ENCODE measurements around the gene PCDH9. TPM values are rescaled to one million over a fixed set of nuclear protein-coding genes. Genes with fewer than 3 reads are reported as not detected.

Gene PCDH9
- total RNA-seq, 1 donor from 2014 or later, result 1.7 TPM

GRCh38 chr13:66508153-66508909 is 721.8 kb downstream of the PCDH9 start:
- no peak for DNase-seq (ENCODE audit: low spot score, unreplicated experiment)
- H3K27me3 Mint-ChIP-seq, result no peaks in the 10 kb centered on the region
- H3K27ac Mint-ChIP-seq, result no peak overlapping the region
- H3K4me1 Mint-ChIP-seq (ENCODE audit: low read depth), result peaks cover 4% of the 10 kb centered on the region
- TF ChIP-seq, protein P1, sequence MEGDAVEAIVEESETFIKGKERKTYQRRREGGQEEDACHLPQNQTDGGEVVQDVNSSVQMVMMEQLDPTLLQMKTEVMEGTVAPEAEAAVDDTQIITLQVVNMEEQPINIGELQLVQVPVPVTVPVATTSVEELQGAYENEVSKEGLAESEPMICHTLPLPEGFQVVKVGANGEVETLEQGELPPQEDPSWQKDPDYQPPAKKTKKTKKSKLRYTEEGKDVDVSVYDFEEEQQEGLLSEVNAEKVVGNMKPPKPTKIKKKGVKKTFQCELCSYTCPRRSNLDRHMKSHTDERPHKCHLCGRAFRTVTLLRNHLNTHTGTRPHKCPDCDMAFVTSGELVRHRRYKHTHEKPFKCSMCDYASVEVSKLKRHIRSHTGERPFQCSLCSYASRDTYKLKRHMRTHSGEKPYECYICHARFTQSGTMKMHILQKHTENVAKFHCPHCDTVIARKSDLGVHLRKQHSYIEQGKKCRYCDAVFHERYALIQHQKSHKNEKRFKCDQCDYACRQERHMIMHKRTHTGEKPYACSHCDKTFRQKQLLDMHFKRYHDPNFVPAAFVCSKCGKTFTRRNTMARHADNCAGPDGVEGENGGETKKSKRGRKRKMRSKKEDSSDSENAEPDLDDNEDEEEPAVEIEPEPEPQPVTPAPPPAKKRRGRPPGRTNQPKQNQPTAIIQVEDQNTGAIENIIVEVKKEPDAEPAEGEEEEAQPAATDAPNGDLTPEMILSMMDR (IDR thresholded peaks at IDR 0.05; ENCODE audit: unreplicated experiment), result no peak
- no peaks in the 10 kb centered on the region for H3K36me3 Mint-ChIP-seq (ENCODE audit: insufficient read depth)
- H3K9me3 Mint-ChIP-seq (ENCODE audit: low read depth), result no peaks in the 10 kb centered on the region
- H3K4me3 Mint-ChIP-seq (ENCODE audit: low read depth), result no peak overlapping the region

- H3K36me3 Mint-ChIP-seq (ENCODE audit: insufficient read depth), result no peaks in the 10 kb centered on the region
- H3K9me3 Mint-ChIP-seq (ENCODE audit: low read depth), result no peaks in the 10 kb centered on the region
- TF ChIP-seq, protein P1 (IDR thresholded peaks at IDR 0.05; ENCODE audit: unreplicated experiment), result no peak
- H3K27ac Mint-ChIP-seq, result no peak overlapping the region
- DNase-seq (ENCODE audit: low spot score, unreplicated experiment), result no peak
- no peak overlapping the region for H3K4me3 Mint-ChIP-seq (ENCODE audit: low read depth)
- peaks cover 4% of the 10 kb centered on the region for H3K4me1 Mint-ChIP-seq (ENCODE audit: low read depth)
- no peaks in the 10 kb centered on the region for H3K27me3 Mint-ChIP-seq
These were observed 723.2 kb downstream of the PCDH9 start for GRCh38 chr13:66506979-66507378.

DNA sequence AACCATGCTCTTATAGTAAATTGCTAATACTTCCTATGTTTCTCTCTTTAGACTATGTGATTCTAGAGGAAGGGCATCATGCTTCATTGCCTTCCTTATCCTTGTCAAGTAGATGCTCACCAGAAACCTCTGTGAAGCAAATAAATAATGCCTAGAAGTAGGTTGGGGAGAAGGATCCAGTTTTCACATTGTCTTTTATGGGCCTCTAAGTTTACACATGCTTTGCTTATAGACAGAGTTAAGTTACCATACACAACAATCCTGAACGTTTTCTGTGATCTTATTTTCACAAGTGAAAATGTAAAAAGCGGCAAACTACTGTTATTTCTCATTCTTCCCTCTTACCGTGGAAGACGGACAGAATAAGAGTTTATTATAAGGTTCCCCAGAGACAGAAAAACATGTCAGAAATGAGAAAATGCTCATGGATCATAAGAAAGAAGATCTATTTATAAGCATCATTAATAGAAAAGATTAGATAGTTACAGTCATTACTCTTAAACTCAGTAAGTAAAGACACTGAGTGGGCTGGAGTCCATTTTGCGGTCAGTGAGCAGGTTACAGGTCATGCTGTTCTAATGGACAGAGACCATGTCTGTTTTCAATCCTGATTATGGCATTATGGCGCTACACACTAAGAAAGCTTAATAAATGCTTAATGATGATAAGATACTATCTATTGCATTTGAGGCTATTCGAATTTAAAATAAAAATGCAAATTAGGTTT is 723.9 kb downstream of the PCDH9 start:
- H3K27ac Mint-ChIP-seq, result no peak overlapping the region
- peaks cover 4% of the 10 kb centered on the region for H3K4me1 Mint-ChIP-seq (ENCODE audit: low read depth)
- H3K27me3 Mint-ChIP-seq, result no peaks in the 10 kb centered on the region
- H3K9me3 Mint-ChIP-seq (ENCODE audit: low read depth), result no peaks in the 10 kb centered on the region
- no peaks in the 10 kb centered on the region for H3K36me3 Mint-ChIP-seq (ENCODE audit: insufficient read depth)
- TF ChIP-seq, protein P1 (IDR thresholded peaks at IDR 0.05; ENCODE audit: unreplicated experiment), result no peak
- no peak overlapping the region for H3K4me3 Mint-ChIP-seq (ENCODE audit: low read depth)
- DNase-seq (ENCODE audit: low spot score, unreplicated experiment), result no peak

- no peak overlapping the region for H3K4me3 Mint-ChIP-seq (ENCODE audit: low read depth)
- H3K27ac Mint-ChIP-seq, result no peak overlapping the region
- no peaks in the 10 kb centered on the region for H3K27me3 Mint-ChIP-seq
- H3K4me1 Mint-ChIP-seq (ENCODE audit: low read depth), result peaks cover 4% of the 10 kb centered on the region
- no peaks in the 10 kb centered on the region for H3K9me3 Mint-ChIP-seq (ENCODE audit: low read depth)
- no peak for DNase-seq (ENCODE audit: low spot score, unreplicated experiment)
- TF ChIP-seq, protein P1 (IDR thresholded peaks at IDR 0.05; ENCODE audit: unreplicated experiment), result no peak
- no peaks in the 10 kb centered on the region for H3K36me3 Mint-ChIP-seq (ENCODE audit: insufficient read depth)
These were observed 726.2 kb downstream of the PCDH9 start for GRCh38 chr13:66503890-66504289.

- no peaks in the 10 kb centered on the region for H3K36me3 Mint-ChIP-seq (ENCODE audit: insufficient read depth)
- TF ChIP-seq, protein P1 (IDR thresholded peaks at IDR 0.05; ENCODE audit: unreplicated experiment), result no peak
- no peaks in the 10 kb centered on the region for H3K27me3 Mint-ChIP-seq
- H3K27ac Mint-ChIP-seq, result no peak overlapping the region
- no peak overlapping the region for H3K4me3 Mint-ChIP-seq (ENCODE audit: low read depth)
- DNase-seq (ENCODE audit: low spot score, unreplicated experiment), result no peak
- peaks cover 4% of the 10 kb centered on the region for H3K4me1 Mint-ChIP-seq (ENCODE audit: low read depth)
- no peaks in the 10 kb centered on the region for H3K9me3 Mint-ChIP-seq (ENCODE audit: low read depth)
These were observed 729.0 kb downstream of the PCDH9 start for GRCh38 chr13:66501181-66501580.
